HK-2 (cell line): ENCODE data around the gene SUB1.
"Not testable (repeated sequence)": the region's sequence is repeated elsewhere in the genome, so short reads cannot be mapped to it uniquely, and the experiment has no call there.

Experiments
- DNase-seq: peaks from one replicate; pipeline ENCODE4 v3.0.0-alpha.2; 2018; ENCODE audit not compliant: unreplicated experiment

SUB1 gene

GRCh38 chr5:32565145-32565544 is 20.2 kb upstream of the SUB1 start:
- no peak for DNase-seq

GRCh38 chr5:32566319-32567111 is 18.8 kb upstream of the SUB1 start:
- no peak for DNase-seq

- DNase-seq, result no peak
Measured at GRCh38 chr5:32571128-32571527, 14.2 kb upstream of the SUB1 start.

- no peak for DNase-seq
Measured at GRCh38 chr5:32572778-32573480, 12.4 kb upstream of the SUB1 start.

- DNase-seq, result not testable (repeated sequence)
Measured at GRCh38 chr5:32573481-32573854, 11.9 kb upstream of the SUB1 start.

- DNase-seq, result no peak
Measured at GRCh38 chr5:32574540-32575175, 10.7 kb upstream of the SUB1 start.

- no peak for DNase-seq
Measured at GRCh38 chr5:32578363-32578762, 7.0 kb upstream of the SUB1 start.

- DNase-seq, result no peak
Measured at GRCh38 chr5:32578764-32579163, 6.6 kb upstream of the SUB1 start.

- no peak for DNase-seq
Measured at GRCh38 chr5:32581010-32581785, 4.2 kb upstream of the SUB1 start.

- no peak for DNase-seq
Measured at GRCh38 chr5:32583582-32584232, 1.6 kb upstream of the SUB1 start.

- DNase-seq, result no peak
Measured at GRCh38 chr5:32584646-32585045, 711 bp upstream of the SUB1 start.

GRCh38 chr5:32585122-32585445 is 273 bp upstream of the SUB1 start:
- no peak for DNase-seq

GRCh38 chr5:32586276-32586599 is 881 bp downstream of the SUB1 start:
- DNase-seq, result no peak

GRCh38 chr5:32587067-32587551 is 1.8 kb downstream of the SUB1 start:
- no peak for DNase-seq

GRCh38 chr5:32589416-32589815 is 4.1 kb downstream of the SUB1 start:
- DNase-seq, result no peak

GRCh38 chr5:32589942-32590869 is 4.8 kb downstream of the SUB1 start:
- no peak for DNase-seq

- DNase-seq, result no peak
Measured at GRCh38 chr5:32595118-32595517, 9.8 kb downstream of the SUB1 start.

GRCh38 chr5:32597041-32597629 is 11.8 kb downstream of the SUB1 start:
- DNase-seq, result no peak

GRCh38 chr5:32598260-32598937 is 13.0 kb downstream of the SUB1 start:
- no peak for DNase-seq
